ENCODE results near the gene MZF1. TPM values are rescaled to one million over a fixed set of nuclear protein-coding genes. Genes with fewer than 3 reads are reported as not detected.

MZF1 gene
- total and polyA plus RNA-seq, 2 experiments from 2014 or later, result 10.2 to 21.8 TPM

- no peak for TF ChIP-seq ZNF462 (CRISPR knock-in tag; IDR thresholded peaks at IDR 0.05)
These were observed 54.7 kb downstream of the MZF1 start (continued) for GRCh38 chr19:58518256-58519086.

GRCh38 chr19:58516964-58517833, 55.9 kb downstream of the MZF1 start:
- Mint-ChIP-seq H3K27me3 (ENCODE audit: insufficient read depth, low read depth, poor library complexity) (peaks cover 42% of the 10 kb centered on the region), H3K4me1 (peaks cover 41% of the 10 kb centered on the region), H3K36me3 (ENCODE audit: low read depth) (peaks cover 20% of the 10 kb centered on the region), H3K9me3 (no peaks in the 10 kb centered on the region; the same call in 2 of the 3 replicates), H3K27ac (no peak overlapping the region), H3K4me3 (0 out of 3 replicates have a peak overlapping the region, but pooled peaks have one; percentile 21)
- Histone ChIP-seq H2AFZ (no peak overlapping the region), H3K36me3 (ENCODE audit: insufficient read depth) (no peaks in the 10 kb centered on the region), H4K20me1 (replicated peaks; ENCODE audit: insufficient read depth) (no peaks in the 10 kb centered on the region), H3K9me2 (ENCODE audit: insufficient read depth) (no peaks in the 10 kb centered on the region), H3F3A (replicated peaks; ENCODE audit: low read depth) (peaks cover 31% of the 10 kb centered on the region), H3K4me2 (no peak overlapping the region), H3K27ac (ENCODE audit: low read depth) (no peak overlapping the region), H3K27me3 (ENCODE audit: insufficient read depth) (no peaks in the 10 kb centered on the region), H3K79me2 (replicated peaks; ENCODE audit: insufficient read depth) (peaks cover 11% of the 10 kb centered on the region; the same call in 1 of the 2 replicates), H3K4me3 (no peak overlapping the region), H3K4me1 (ENCODE audit: insufficient read depth) (peaks cover 36% of the 10 kb centered on the region)
- DNase-seq (ENCODE audit: low spot score) (peak; percentile 33), ATAC-seq (no peak)
- peak; percentile 41 to 71 for TF ChIP-seq CTCF (conservative IDR thresholded peaks at IDR 0.05; ENCODE audit: low read depth in 2 of 2)
- no peak for TF ChIP-seq JUNB (IDR thresholded peaks at IDR 0.05; ENCODE audit: unreplicated experiment)
- no peak for TF ChIP-seq ZNF462 (CRISPR knock-in tag; IDR thresholded peaks at IDR 0.05)
